ENCODE results near the gene RBMY1D.
"Not testable (repeated sequence)": the region's sequence is repeated elsewhere in the genome, so short reads cannot be mapped to it uniquely, and the experiment has no call there.

The RBMY1D gene

DNA sequence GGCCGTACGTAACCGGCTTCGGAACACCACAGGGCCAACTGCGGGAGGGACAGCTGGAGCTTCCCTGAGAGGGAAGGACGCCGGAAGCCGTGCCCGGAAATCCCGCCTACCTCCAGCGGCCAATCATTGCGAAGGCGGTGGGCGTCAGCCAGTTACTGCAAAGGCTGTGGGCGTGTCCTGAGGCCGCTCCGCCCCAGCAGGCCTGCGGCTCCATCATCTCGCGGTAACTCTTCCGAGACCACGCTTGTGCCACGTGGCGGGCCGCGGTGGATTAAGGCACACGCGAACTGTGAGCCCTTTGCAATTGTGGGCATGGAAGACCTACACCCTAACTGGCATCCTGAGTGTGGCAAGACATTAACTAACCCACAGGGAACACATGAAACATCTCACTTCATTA, at the start of gene RBMY1D:
Gene RBMY1D, minus strand, starts transcription at position 101 of the 400 bp plus-strand sequence. CDS start 2,013 bp downstream, outside the sequence.
- not testable (repeated sequence) for DNase-seq

- not testable (repeated sequence) for DNase-seq
Observed at GRCh38 chrY:21917932-21918331, 23.6 kb upstream of the RBMY1D start, which contains the start of gene RBMY1E. RBMY1E (minus strand) TSS chrY:21918032; CDS start chrY:21916054, 1,978 bp downstream.

DNA sequence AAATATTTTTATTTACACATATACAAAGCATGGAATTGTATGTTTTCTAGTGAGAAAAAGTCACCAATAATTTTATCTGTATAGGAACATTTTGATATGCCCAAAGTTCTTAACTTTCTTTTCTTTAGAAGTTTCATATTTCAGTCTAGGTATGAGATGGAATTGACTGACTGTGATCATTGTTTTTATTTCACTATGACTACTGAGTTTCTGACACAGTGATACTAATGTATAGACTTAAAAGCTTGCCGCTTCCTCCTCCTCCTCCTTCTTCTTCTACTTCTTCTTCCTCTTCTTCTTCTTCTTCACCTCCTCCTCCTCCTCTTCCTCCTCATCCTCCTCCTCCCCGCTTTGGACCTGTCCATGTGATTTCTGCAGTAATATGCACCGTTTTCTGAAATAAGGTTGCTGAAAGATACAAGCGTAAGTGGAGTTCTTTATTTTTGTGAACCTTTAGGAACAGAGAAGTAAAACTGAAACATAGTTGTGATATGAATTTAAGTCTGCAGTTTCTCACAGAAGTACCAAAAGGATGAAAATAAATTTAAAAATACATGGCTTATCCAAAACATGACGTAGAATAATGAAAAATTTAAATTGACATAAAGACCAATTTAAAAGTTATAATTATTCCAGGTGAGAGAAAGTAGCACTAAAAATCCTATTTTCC, 24.8 kb downstream of the RBMY1D start:
- DNase-seq = not testable (repeated sequence)

- no peak for DNase-seq
Observed at GRCh38 chrY:21845481-21845880, 48.8 kb downstream of the RBMY1D start.

GRCh38 chrY:21842090-21842489, 52.2 kb downstream of the RBMY1D start:
- no peak for DNase-seq

DNA sequence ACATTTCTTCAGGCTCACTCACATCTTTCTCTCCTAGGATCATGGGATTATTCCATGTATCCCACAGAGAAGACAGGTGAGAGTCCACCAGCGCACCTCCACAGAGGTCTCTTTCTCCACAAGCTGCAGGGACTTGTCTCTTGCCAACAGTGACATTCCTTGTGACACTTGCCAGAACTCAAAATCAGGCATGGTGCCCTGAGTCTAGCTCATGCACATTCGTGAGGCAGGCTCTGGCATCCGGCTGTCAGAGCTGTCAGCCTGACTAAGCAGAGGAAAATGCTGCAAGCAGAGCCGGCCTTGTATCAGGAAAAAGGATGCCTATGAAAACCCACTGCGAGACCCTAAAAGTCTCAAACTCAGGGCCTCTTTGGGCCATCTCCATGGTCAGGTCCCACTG, 54.8 kb downstream of the RBMY1D start:
- DNase-seq = no peak

GRCh38 chrY:21836343-21836742, 58.0 kb downstream of the RBMY1D start:
- no peak for DNase-seq

- no peak for DNase-seq
Observed at GRCh38 chrY:21835052-21835451, 59.3 kb downstream of the RBMY1D start.
